Stimulated activated CD4-positive, alpha-beta T cell treated with anti-CD3 and anti-CD28 coated beads, Interleukin-1b, Interleukin-23, amount 100 ng/mL, for 1 hour (primary cell): ENCODE data around the gene MRAP.
"Not testable (repeated sequence)": the region's sequence is repeated elsewhere in the genome, so short reads cannot be mapped to it uniquely, and the experiment has no call there.

Experiments
- DNase-seq, 2 donors: peaks; one replicate each; pipeline ENCODE4 v3.0.0-alpha.2; 2020; ENCODE audit warnings: low read depth in 2 of 2

MRAP gene

DNA sequence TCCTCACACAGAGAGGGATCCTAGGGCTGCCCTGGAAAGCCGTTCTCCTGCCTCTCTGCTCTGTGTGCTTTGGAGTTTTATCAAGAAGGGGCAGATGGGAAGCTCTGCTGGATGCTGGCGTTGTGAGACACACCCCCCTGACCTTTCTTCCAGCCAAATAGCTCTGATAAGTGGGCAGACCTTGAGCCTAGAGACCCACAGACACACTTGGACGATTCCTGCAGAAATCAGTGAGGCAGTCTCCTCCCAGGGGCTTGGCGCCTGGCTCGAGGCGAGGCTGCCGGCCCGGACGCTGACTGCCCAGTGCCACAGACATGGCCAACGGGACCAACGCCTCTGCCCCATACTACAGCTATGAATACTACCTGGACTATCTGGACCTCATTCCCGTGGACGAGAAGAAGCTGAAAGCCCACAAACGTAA is at the start of gene MRAP:
Gene MRAP (plus strand): TSS at position 198 of the 424 bp plus-strand sequence. CDS start 117 bp downstream, at position 315.
- DNase-seq: no peak

DNA sequence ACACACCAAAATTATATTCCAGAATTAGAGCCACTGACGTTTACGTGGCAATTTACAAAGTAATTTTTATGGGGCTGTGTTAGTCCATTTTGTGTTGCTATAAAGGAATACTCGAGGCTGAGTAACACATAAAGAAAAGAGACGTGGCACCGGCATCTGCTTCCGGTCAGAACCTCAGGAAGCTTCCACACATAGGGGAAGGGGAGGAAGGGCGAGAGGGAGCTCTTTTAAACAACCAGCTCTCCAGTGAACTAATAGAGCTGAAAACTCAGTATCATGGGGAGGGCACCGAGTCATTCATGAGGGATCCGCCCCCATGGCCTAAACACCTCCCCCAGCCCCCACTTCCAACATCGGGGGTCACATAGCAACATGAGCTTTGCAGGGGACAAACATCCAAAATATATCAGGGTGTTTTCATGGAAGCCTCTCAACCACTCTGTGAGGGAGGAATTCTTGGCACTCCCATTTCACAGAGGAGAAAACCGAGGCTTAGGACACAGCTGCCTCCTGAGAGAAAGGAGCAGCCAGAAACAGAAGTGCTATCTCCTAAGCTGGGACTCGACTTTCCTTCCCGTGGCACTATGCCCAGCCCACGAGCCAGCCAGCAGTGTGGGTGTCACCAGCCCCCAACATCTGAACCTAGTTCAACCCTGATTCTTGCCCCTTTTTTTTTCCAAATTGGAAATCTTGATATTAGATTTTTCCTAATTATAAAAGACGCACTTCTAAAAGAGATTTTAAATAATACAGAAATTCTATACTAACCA is 49.0 kb upstream of the MRAP start:
- no peak for DNase-seq

DNA sequence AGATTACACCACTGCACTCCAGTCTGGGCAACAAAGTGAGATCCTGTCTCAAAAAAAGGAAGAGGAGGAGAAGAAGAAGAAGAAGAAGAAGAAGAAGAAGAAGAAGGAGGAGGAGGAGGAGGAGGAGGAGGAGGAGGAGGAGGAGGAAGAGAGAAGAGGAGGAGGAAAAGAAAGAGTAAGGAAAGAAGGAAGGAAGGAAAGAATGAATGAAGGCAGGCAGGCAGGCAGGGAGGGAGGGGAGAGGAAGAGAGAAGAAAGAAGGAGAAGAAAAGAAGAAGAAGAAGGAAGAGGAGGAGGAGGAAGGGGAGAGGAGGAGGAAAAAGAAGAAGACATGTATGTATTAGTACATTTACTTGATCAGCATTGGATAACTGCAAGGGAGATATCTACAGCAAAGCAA is 46.5 kb upstream of the MRAP start:
- no peak for DNase-seq

- no peak for DNase-seq
Measured at GRCh38 chr21:32253215-32253641, 45.4 kb upstream of the MRAP start.

GRCh38 chr21:32256251-32256650 is 42.4 kb upstream of the MRAP start:
- no peak for DNase-seq

DNA sequence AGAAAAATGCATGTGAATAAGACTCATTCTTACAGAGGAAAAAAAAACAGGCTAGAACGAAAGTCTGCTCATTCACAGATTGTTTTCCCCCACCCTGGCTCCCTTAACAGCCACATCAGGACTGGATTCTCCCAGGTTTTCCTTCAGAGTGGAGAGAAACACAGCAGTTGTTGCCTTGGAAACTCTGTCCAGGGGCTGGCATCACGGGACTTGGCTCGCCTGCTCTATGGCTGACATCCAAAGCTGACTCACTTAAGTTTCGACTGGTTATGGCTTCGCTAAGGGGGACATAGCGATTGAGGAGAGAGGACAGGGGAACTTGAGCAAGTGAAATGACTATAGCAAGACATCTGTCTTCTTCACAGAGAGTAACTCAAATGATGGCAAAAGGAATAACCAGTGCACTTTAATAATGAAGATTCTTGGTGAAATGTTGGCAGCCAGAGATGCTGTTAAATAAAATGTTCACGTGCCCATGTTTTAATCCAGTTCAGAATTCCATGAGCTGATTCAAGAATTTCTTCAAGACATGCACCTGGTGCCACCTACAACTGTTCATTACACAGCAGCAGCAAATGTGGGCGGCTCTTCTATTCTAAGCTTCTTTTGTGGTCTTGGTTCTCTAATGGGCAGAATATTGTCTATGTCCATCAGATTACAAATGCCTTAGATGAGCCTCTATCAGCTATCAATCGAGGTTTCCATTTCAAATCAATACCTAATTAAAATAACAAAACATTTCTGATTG is 41.6 kb upstream of the MRAP start:
- DNase-seq: no peak

DNA sequence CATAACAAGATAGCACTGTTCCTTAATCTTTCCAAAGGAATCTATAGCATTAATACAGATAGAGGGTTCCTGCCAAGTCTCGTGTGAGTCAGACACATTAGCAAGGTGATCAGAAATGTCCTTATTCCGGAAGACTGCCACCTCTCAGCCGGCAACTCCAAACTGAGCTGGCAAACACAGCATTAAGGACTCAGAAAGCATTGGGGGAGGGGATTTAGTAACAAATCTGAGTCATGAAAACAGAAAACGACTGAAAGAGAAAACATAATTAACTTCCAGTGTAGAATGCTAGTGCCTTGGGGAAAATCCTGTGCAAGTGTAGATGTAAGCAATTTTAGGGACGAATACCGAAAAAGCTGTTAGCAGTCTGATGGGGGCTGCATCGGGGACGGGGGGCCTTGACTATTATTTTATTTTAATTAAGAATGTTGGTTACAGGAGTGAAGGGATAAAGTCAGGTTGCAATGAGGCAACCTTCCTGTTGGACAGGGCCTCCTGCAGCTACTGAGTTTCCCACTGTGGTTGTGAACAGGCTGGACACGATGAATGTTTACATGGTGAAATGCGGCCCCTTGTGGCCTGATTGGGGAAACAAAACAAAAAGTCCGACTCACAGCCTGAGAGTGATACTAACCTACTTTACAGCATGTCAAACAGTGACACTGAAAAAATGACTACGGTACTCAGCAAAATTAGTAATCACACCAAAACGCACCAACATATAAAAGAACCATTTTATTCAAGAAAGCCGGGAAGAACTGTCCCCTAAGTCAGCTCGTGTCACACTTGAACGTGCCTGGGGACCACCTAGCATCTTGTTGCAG is 40.5 kb upstream of the MRAP start:
- DNase-seq: no peak

- DNase-seq: not testable (repeated sequence)
Measured at GRCh38 chr21:32258786-32259048, 39.9 kb upstream of the MRAP start.

- no peak for DNase-seq
Measured at GRCh38 chr21:32260130-32260529, 38.5 kb upstream of the MRAP start.

DNA sequence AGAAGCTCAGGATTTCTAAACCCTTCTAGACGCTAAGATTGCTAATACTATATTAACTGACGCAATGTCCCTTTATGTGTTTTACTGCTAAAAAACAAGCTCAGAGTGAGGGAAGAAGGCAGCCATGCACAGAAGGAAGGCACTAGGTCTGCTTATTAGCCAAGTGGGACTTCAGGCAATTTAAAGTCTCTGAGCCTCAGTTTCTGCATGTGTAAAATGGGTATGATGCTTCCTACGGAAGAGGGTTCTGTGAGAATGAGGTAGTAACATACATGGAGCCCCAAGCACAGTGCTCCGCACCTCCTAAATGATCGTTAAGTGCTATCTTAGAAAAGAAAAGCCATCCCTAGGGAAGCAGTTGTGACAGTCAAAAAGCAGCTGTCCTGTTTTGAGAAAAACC is 36.7 kb upstream of the MRAP start:
- no peak for DNase-seq

GRCh38 chr21:32265321-32265720 is 33.3 kb upstream of the MRAP start:
- DNase-seq: not testable (repeated sequence)

GRCh38 chr21:32270748-32271147 is 27.9 kb upstream of the MRAP start:
- no peak for DNase-seq

- no peak for DNase-seq
Measured at GRCh38 chr21:32276671-32277070, 22.0 kb upstream of the MRAP start.

GRCh38 chr21:32278103-32278502 is 20.6 kb upstream of the MRAP start:
- no peak for DNase-seq

DNA sequence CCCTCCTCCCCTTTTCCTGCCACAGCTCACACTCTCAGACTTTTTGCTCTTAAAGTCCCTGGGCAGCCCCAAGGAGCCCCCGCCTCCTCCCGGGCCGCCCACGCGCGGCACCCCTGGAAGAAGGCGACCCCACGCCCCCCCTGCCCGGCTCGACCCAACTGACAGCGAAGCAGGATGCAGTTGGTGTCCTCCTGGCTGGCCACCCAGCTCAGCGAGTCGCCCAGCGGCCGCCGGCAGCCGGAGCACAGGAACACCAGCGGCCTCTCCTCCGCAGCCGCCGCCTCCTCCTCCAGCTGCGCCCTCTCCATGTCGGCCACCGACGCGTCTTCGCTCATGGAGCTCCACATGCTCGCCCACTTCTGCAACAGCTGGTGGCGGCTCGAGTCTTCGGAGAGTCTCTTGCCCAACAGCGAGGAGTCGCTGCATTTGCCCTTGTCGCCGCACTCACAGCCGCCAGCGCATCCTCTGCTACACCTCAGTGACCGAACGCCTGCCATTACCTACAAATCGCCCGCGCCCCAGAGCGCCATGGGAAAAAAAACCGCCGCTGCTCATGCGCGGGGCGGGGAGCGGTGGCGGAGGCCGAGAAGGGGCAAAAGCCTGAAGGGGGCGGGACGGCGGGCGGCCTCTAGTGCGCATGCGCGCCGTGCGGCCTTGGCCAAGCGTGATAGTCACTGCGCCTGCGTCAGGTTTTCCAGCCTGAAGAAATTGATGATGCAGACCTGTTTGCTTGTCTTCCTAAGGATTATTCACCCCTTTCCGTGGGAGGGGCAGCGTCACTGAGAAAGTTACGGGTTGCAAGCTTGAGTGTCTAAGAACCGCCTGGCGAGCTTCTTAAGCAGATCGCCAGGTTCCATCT is 19.9 kb upstream of the MRAP start, which contains the start of gene MIS18A:
Gene MIS18A (minus strand): TSS at position 532 of the 859 bp plus-strand sequence. CDS start 35 bp downstream, at position 497.
- DNase-seq: peak; percentile 95 to 97

DNA sequence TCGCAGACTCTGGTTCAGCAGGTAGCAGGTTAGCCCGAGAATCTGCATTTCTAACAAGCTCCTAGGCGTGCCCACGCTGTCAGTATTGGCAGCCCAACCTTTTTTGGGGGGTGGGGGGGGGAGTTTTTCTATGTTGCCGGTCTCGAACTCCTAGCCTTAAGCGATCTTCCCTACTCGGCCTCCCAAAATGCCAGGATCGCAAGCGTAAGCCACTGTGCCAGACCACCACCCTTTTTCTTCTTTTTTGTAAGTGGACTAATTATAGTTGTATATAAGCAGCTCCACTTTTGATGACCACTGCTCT is 19.3 kb upstream of the MRAP start:
- DNase-seq: no peak

- DNase-seq: no peak
Measured at GRCh38 chr21:32281531-32281930, 17.1 kb upstream of the MRAP start.

GRCh38 chr21:32282992-32283391 is 15.7 kb upstream of the MRAP start:
- no peak for DNase-seq

DNA sequence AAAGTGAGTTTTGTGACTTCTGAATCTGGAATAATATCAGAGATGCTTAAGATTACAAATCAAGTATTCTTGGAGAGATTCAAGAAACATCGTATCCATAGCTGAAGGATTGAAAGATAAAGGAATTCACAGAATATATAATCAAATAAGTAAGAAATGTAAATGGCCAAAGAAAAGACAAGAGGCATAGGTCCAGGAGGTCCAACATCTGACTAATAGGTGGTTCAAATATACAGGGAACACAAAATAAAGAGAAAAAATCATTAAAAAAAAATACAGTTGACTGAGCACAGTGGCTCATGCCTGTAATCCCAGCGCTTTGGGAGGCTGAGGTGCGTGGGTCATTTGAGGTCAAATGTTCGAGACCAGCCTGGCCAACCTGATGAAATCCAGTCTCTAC is 13.2 kb upstream of the MRAP start:
- DNase-seq: no peak

- DNase-seq: no peak
Measured at GRCh38 chr21:32297449-32297848, 1.2 kb upstream of the MRAP start.

DNA sequence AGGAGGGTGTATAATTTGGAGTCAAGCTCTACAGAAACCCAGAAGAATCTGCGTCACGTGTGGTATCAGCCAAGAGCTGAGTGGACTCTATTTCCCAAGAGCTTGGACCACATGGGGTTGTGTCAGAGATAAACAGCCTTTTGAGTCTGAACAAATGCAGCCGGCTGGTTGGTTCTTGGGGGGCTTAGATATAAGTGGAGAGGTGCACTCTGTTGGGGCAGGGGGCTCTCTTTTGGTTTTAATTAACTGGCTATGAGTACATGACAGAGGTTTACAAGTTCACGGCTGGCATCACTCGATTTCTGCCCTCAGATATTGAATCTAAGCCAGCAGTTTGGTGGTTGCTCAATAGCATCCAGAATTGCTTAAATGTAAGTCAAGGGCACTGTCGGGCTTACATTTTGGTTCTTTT is 501 bp upstream of the MRAP start:
- DNase-seq: no peak

GRCh38 chr21:32299695-32300094 is 1.0 kb downstream of the MRAP start:
- no peak for DNase-seq
